NCI-H82 (cell line): ENCODE measurements around the gene FLII.

ENCODE experiments used
- DNase-seq: peaks from one replicate; lab custom pipeline; 2025; lab: John Stamatoyannopoulos, UW

Gene FLII

DNA sequence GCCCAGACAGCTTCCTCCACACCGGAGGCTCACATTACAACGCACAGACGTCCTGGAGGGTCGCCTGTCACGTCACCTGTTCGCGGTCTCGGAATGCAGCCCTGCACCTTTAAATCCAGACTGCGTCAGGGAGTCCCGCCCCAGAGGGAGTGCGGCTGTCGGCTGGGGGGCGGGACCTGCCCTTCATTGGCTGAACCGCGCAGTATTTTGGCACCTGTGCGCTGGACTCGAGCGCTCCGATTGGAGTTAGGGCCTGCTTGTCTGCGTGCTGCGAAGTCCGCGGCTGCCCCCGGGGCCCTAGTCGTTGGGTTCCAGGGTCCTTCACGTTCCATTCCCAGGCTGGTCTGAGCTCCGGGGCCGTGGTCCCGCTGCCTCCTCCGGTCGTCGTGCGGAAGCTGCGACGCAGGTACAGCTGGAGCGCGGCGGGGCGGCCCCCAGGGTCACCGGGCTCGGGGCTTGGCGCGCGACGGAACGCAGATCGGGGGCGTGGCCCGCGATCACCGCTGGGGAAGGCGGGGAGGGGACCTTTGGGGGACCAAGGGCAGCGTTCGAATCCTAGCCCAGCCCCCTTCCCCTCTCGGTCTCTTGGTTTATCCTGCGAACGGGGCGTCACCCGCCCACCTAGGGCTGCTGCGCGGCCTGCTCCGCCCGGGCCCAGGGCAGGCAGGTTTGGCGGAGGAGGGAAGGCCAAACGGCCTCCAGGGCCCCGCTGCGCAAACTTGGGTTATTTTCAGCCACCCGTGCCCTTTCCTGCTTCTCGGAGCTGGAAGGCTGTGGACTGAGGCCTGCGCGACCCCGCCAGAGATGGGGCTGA, 2.0 kb upstream of the FLII start, which contains the start of gene MIEF2:
MIEF2 (plus strand) TSS at position 331 of the 814 bp plus-strand sequence. CDS start 2,059 bp downstream, outside the sequence.
- peak; percentile 97 for DNase-seq

DNA sequence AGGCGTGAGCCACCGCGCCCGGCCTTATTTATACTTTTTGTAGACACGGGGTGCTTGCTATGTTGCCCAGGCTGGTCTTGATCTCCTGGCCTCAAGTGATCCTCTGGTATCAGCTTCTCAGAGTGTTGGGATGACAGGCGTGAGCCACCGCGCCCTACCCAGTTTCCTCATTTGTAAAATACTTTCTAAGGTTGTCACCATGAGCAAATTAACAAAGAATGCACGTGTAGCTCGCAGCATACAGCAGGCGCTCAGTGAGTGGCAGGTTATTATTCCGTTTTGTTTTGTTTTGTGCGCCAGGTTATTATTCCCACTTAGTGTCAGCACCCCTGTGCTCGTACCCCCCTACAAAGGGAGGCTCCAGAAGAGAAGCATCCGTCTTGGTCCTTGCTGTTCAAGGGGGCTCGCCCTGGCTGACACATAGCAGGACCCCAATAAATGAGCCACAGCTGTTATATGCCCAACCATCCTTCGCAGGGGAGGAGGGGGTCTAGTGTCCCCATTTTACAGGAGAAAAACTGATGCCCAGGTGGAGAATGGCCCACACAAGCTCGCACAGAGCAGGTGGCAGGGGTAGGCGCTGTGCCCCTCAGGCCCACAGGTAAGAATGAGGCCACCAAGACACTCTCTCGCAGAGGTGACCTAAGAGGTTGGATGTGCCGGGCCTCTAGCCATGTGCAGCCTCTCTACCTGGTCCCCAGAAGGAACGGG, 1.2 kb upstream of the FLII start:
- no peak for DNase-seq

DNA sequence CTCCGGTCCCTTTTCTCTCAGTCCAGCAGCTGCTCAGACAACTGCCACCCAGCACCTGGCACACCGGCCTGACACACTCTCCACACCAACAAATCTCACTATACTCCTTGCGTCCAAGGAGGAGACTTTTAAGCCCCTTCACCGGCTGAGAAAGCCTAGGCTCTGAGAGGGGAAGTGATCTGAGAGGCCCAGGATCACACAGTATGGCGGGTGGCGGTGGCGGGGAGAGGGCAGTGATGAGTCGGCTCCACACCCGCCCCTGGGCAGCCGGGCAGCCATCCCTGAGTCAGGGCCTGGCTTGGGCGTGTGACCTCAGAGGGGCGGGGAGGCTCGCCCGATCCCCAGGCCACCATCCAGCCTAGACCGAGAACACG, 569 bp downstream of the FLII start:
- DNase-seq, result peak; percentile 68

DNA sequence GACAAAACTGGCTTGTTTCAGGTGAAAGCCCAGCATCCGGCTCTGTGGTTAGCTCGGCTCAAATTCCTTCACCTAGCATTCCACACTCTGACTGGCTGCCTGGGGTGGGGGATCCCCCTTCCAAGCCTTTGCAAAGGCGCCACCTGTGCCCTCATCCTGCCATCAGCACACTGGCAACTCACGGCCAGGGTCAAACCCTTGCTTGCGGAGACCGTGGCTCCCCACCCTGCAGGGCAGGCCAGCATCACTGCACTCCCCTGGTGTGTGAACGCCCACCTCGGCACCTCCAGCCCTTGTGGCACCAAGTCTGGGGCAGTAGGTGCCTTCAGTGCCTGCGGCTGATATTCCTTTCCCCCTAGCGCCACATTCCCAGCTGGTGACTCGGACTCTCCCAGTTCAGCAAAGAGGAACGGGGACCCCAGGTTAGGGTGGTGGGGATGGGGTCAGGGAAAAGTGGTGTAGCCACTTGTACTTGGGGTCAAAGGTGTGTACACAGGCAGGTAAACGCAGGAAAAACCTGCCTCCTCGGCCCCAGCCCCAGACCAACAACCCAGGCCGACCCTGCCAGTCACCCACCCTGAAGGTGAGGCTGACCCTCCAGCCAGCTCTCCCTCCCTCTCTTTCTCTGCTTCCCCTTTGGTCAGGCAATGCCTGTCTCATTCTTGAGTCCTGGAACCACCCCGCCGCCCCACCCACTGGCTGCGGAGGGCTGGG, 1.1 kb downstream of the FLII start:
- no peak for DNase-seq

DNA sequence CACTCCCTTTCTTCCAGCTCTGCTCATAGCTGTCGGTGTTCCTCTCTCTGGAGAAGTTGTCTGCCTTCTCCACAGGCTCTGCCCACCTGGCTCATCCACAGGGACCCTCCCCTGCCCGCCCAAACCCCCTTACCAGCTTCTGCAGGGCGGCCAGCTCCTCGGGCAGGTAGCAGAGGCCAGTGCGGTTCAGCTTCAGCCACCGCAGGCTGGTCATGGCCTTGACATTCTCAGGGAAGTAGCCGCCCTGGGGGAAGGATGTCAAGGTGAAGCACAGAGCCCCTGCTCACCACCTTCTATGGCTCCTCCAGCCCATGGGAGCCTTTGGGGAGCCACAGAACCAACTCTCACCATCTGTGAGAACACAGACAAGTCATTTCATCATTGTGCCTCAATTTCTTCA, 1.8 kb downstream of the FLII start:
- DNase-seq, result no peak

DNA sequence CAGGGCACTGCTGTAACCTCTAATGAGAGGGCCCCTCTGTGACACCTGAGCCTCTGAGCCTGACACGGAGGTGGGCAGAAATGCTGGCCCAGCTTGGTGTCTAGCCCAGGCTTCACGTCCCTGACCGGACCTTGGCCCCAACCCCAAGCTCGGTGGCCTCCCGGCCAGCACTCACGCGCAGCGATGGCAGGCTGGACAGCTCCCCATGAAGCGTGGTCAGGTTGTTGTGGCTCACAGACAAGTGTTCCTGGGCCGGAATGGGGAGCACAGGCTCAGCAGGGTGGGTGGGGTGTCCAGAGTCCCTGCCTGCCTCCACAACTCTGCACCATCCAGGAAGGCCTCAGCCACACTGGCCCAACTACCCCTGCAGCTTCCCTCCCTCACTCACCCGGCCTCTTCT, 2.2 kb downstream of the FLII start:
- DNase-seq, result no peak

DNA sequence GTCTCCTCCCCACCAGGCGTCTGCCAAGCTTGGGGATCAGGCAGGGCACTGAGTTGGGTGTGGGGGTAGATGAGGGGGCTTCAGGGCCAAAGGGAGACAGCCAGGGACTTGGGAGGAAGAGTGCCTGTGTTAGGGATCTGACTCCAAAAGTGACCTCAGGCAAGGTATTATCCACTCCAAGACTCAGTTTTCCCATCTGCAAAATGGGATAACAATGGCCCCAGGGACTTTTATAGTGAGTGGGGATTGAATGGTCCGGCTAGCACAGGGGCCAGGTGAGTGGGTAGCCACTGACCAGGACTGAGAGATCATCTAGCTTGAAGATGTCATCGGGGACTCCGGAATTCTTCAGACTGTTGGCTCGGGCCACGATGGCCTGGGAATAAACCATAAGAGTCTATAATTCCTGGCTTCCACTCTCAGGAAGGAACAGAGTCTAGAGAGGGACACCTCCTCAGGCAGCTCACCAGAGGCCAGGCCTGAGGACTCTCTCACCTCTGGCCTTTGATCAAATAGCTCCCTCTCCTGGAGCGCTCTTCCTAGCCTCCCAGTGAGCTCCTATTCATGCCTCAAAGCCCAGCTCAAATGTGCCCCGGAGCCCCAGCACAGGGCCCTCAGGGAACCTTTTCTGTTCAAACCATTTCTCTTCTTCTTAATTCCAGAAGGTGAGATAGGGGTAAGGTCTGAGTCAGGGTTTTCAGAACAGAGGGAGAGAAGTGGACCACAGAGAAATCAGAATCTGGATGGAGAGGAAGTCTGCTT, 3.5 kb downstream of the FLII start:
- DNase-seq, result no peak

DNA sequence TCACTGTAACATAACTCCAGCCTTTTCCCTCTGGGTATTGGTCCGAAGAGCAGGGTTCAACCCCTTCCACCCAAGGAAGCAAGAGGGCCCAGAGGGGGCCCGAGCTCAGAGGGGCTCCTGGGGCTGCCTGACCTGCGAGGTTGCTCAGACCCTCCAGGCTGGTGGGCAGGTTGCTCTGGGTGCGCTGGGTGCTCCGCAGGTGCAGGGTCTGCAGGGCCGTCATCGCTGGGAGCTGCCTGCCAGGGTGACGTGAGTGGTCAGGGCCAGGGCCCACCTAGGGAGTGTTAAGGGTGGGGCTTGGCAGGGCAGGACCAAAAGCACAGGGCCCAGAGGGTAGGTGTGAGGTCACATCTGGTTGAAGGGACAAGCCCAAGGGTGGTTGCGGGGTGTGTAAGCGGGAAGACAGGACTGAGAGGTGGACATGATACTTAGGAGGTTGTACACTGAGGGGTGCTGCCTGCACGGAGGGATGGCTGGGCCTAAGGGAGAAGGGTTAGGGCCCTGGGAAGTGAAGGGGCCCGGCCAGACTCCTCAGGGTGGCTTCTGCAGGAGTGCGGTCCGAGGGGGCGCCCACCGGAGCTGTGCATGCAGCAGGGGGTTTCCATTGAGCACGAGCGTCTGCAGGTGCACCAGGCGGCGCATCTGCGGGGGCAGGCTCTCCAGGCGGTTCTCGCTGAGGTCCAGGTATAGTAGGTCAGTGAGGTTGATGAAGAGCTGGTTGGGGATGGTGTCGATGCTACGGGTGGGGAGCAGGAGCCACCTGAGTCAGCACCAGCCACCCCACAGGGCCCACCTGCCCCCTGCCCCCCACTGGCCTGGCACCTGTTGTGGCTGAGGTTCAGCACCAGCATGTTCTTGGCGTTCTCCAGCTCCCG, 4.4 kb downstream of the FLII start:
- no peak for DNase-seq

DNA sequence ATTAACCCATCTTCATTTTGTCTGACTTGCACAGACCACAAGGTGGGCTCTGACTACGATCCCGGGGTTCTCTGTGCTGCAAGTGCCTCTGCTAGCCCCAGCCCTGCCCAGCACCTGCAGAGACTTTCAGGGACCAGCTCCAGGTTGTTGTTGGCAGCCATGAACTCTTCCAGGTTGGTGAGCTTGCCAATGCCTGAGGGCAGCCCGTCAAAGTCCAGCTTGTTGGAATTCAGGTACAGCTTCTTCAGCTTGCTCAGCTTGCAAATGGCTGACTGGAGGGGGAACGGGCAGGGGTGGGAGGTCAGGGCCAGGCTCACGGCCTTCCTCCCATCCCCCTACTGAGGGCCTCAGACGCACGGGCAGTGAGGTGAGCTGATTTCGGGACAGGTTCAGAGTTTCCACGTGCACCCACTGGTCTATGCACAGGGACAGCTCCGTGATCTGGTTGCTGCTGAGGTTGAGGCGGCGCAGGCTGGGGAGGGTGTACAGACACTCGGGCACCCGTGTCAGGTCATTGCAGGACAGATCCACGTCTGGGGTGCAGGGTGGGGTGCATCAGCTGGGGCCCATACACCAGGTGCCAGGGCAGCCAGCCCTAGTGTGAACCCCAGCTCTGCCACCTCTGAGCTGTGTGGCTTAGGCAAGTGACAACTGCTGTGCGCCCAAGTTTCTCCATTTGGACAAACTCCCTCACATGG, 5.2 kb downstream of the FLII start:
- no peak for DNase-seq

DNA sequence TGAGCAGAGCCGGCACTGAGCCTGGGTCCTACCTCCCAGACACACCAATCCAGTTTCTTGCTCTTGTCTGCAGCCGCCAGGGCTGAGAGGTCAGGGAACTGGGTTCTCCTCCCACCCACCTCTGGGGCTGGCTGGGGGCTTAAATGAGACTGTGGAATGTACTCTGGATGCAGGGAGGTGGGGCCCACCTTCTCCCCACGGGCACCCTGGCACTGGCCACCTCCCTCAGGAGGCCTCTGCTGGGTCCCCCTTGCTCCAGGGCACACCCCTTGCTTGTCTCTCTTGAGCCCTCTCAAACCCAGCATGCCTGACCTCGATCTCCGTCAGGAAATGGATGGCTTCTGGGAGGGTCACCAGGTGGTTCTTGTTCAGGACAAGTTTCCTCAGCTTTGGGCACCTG, 6.4 kb downstream of the FLII start:
- no peak for DNase-seq

DNA sequence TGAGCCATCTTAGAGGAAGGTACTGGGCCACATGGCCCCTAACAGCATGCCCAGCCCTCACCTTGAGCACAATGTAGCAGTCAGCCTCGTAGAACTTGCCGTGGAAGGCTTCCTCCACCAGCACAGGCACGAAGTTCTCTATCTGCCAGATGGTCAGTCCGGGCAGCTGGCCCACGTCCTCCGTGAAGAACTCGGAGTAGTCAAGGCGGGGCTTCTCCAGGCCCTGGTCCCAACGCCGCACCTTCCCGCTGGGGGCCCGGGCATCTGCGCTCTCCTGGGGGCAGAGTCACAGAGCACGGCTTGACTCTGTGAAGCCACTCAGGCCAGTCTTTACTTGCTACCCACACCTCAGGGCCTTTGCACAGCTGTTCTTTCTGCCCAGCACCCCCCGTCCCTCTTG, 7.3 kb downstream of the FLII start:
- no peak for DNase-seq

DNA sequence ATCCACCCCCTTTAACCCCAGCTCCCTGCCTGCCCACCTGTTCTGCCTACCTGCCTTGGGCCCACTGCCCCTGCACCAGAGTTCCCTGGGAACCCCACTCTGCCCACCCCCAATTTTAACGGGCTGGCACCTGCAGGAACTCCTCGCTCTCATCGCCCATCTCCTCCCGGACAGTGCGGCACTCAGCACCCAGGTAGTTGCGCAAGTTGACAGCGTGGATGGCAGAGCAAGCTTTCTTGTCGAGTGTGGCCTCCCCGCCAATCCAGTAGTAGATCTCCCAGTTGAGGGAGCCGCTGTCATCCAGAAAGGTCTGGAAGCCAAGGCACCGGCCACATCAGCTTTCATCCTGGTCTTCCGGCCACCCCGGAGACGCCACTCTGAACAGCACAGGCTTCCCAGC, 7.8 kb downstream of the FLII start:
- DNase-seq, result no peak

DNA sequence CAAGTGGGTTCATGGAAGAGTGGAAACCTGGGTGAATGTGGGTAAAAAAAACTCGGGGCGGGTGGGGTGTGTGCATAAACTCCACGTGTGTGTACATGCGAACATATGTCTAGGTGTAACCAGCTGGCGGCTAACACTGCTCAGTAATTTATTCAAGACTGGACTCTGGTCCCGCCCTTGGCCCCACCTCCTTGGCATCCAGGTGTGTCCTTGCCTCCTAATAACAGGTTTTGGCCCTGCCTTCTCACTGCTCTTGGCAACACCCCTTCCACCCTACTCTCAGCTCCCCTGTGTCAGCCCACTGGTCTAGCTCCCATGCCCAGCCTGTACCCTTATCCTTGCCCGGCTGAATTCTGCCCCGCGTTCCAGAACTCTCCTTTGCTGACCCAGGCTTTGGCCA, 8.3 kb downstream of the FLII start:
- DNase-seq, result no peak

DNA sequence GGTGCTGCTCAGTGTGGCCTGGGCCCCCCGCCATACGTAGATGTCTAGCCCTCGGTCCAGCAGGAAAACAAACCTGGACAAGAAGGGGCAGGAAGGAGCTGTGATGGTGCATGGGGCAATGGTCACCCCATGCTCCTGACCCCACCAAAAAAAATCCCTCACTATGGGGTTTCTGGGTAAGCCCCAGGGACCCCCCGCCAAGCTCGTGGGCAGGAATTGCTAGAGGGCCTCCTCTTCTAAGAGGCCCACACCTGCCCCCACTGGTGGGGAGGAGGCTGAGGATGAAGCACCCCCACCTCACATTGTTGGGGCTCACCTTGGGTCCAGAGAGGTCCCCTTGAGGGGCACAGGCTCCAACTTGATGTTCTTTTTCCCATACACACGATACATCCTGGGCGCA, 9.7 kb downstream of the FLII start:
- no peak for DNase-seq

DNA sequence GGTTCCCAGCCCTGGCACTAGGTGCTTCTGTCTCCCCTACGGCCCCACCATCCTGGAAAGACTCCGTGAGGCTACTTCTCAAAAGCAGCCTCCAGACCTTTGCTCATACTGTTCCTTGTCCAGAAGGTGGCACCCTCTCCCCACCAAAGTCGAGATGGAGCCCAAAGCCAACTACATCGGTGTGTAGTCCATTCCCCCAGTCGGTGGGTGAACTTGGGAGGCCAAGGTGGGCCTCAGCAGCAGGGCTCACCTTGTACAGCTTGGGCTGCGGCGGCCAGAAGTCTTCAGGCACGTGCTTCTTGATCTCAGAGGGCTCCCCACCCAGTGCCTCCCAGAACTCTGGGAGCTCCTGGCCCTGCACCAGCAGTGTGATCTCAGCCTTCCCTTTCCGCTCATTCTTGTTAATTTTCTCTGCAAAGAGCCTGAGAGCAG, 10.2 kb downstream of the FLII start:
- peak; percentile 92 for DNase-seq

DNA sequence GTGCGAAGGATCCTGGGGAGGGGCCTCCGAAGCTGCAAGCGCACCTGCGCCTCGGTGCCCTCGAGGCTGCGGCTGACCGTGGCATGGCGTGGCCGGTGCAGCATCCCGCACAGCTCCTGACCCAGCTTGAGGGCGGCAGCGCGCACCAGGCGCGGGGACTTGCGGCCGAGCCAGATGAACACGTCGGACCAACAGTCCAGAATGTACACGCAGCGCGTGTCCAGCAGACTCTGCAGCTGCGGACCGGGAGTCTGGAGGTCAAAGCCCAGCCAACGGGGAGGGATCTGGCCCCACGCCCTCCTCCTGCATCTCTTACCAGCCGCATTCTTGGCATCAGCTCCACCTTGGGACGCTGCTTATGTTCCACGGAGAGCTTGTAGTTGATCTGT, 10.9 kb downstream of the FLII start:
- no peak for DNase-seq

DNA sequence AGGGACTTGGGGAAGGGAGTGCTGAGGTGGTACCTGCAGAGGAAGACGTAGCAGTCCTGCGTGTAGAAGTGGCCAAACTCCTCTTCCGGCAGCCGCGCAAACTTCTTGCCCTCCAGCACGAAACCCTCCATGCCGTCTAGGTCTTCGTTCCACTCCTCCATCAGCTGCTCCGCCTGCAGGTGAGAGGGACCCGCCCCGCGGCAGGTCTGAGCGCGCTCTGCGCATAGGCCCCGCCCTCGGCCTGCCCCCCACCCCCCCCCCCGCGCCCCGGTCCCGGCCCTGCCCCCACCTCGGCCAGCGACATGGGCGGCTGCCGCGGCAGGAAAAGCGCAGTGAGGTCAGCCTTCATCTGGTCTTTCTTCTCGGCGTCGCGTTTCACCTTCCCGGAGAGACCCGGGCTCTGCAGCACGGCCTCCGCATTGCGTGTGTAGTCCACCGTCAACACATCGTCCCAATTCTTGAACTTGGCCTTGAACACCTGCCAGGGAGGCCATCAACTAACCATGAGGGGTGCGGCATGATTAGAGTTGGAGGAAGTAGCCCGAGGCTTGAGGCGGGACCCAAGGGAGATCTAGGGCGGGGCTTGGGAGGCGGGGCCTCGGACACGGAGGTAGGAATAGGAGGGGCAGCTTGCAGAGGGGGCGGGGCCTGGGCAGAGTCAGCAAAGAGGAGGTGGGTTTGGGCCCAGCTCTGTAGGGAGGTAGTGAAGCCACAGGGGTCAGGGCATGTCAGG, 11.5 kb downstream of the FLII start:
- peak; percentile 92 for DNase-seq

DNA sequence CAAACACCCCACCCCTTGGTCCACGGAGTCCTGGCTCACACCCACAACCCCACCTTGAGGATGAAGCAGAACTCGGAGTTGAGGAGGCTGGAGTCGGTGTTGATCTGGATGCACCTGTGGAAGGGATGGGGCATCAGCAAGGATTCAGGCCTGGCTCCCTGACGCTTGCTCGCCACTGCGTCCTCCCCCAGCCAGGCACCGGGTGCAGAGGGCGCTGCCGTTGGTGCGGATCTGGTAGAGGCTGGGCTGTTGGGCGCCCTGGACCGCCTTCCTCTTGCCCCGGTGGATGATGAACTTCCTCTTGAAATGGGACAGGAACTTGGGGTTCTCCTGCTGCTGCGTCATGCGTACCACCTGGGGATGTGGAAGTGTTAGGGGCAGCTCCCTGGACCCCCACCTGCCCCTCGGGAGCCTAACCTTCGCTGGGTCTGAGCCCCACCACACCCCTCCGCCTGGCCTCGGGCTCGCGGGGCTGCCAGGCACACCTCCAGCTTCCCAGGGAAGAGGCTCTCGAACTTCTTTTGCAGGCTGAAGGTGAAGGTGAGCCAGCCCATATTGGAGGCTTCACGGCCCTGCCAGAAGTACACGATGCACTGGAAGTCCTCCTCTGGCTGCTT, 12.3 kb downstream of the FLII start:
- DNase-seq, result no peak

DNA sequence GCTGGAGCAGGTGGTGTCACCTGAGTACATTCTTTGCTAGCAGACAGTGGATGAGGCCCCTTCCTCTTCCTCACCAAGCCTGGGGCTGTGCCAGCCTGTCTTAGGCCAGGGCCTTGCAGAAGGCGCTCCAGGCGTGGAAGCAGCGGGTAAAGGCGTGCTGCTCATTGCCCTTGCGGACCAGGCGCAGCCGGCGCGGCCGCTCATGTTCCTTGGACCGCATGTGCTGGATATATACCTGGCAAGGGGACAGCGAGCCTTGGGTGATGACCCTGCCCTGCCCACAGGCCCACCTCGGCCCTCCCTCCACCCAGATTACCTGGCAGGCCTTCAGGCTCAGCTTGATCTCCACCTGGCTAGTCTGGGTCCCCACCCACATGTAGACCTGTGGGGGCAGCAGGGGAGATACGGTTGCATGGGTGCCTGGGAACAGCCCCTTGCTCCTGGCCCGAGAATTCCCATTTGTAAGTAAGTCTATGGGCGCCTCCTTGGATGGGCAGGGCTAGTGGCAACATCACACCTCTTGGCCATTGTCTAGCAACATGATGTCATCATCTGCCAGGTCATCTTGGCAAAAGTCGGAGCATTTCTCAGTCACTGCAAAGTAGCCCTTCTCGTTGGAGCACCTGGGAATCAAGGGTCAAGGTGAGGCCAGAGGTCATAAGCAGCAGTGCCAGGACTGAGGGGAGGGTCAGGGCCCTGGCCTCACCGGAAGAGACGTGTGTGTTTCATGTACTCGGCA, 13.3 kb downstream of the FLII start:
- DNase-seq, result no peak
